Endometrium (tissue), 2 donors: ENCODE measurements around the gene TSSC4.

ENCODE experiments used
- FAIRE-seq: peaks from 2 replicates; lab custom pipeline; 2012; peaks lifted over from hg19 to GRCh38; lab: Jason Lieb, UNC
- donor health status: control.
- donor health status: control.

The TSSC4 gene

GRCh38 chr11:2369320-2369719 is 31.2 kb upstream of the TSSC4 start:
- no peak for FAIRE-seq

GRCh38 chr11:2369896-2370295 is 30.7 kb upstream of the TSSC4 start:
- FAIRE-seq, result no peak

GRCh38 chr11:2374456-2375201 is 25.9 kb upstream of the TSSC4 start:
- no peak for FAIRE-seq

- FAIRE-seq, result no peak
These were observed 25.2 kb upstream of the TSSC4 start for GRCh38 chr11:2375341-2375853.

GRCh38 chr11:2375964-2376551 is 24.5 kb upstream of the TSSC4 start:
- FAIRE-seq, result no peak

- FAIRE-seq, result no peak
These were observed 23.6 kb upstream of the TSSC4 start, which contains the start of gene CD81 for GRCh38 chr11:2376751-2377451. TSS of gene CD81 (plus strand) at chr11:2377310. CDS start at chr11:2377550, 240 bp downstream.

GRCh38 chr11:2377511-2378443 is 22.8 kb upstream of the TSSC4 start:
- no peak for FAIRE-seq

- peak; percentile 65 for FAIRE-seq
These were observed 21.9 kb upstream of the TSSC4 start for GRCh38 chr11:2378527-2379210.

GRCh38 chr11:2379466-2380174 is 20.9 kb upstream of the TSSC4 start:
- FAIRE-seq, result no peak

GRCh38 chr11:2380396-2380795 is 20.2 kb upstream of the TSSC4 start:
- no peak for FAIRE-seq

- no peak for FAIRE-seq
These were observed 19.7 kb upstream of the TSSC4 start for GRCh38 chr11:2380807-2381350.

- no peak for FAIRE-seq
These were observed 18.9 kb upstream of the TSSC4 start for GRCh38 chr11:2381494-2382128.

GRCh38 chr11:2382129-2382517 is 18.4 kb upstream of the TSSC4 start:
- FAIRE-seq, result no peak

- FAIRE-seq, result no peak
These were observed 17.4 kb upstream of the TSSC4 start for GRCh38 chr11:2382936-2383851.

GRCh38 chr11:2383852-2384804 is 16.4 kb upstream of the TSSC4 start:
- no peak for FAIRE-seq

- no peak for FAIRE-seq
These were observed 15.1 kb upstream of the TSSC4 start for GRCh38 chr11:2385156-2386151.
